NCI-H128 (cell line): ENCODE results near the gene KRTAP20-2.

Source experiments
- DNase-seq: peaks from one replicate; lab custom pipeline; 2025; ENCODE audit not compliant: unreplicated experiment; lab: John Stamatoyannopoulos, UW

The KRTAP20-2 gene

DNA sequence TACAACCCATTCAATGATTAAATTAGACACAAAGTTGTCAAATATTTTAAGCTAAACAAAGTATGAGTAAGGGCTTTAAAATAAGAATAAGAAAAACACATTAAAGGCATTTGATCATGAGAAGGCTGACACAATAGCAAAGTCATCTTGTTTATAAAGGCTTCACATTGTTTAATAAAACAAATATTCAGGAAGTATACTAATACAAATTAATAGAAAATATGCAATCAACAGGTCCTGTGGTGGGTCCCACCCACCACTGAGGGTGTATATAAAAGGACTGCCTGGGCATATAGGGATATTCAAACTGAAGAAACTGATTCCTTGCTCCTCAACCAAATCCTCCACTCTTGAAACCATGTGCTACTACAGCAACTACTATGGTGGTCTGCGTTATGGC lies at the start of gene KRTAP20-2:
Gene KRTAP20-2 (plus strand): TSS at position 301 of the 400 bp plus-strand sequence. CDS start 58 bp downstream, at position 359.
- DNase-seq, result no peak

DNA sequence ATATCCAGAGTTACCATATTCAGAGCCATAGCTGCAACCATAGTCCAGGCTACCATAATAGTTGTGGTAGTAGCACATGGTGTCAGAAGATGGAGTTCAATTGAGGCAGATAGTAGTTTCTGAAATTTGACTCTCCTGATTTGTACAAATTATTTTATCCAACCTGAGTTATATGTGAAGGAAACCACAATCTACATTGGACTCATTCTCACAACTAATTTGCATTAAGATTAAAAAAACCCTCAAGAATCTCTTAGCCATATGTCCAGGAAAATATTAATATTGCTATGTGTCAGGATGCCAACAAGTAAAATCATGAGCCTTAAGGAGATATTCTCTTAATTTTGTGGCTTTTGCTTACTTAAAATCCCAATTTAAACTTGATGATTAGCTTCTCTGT lies 44.7 kb upstream of the KRTAP20-2 start, which contains the start of gene KRTAP22-2:
Gene KRTAP22-2 (minus strand): TSS at position 101 of the 400 bp plus-strand sequence.
- no peak for DNase-seq

DNA sequence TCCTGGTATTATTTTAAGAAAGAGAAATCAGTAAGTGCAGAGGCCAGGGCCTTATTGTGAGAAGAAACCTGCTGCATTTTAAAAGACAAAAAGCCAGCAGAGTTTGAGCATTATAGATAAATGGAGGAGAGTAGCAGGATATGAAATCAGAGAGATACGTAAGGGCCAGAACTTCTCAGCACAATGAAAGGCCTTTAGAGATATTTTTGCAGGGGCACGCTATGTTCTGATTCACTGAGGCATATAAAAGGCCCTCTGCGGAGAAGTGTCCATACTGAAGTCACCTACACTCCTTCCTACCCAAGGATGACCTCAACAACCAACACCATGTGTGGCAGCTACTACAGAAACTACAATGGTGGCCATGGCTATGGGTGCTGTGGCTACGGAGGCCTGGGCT lies 42.9 kb upstream of the KRTAP20-2 start, which contains the start of gene KRTAP6-3:
Gene KRTAP6-3 (plus strand): TSS at position 301 of the 400 bp plus-strand sequence. CDS start 6 bp downstream, at position 307.
- DNase-seq, result no peak

DNA sequence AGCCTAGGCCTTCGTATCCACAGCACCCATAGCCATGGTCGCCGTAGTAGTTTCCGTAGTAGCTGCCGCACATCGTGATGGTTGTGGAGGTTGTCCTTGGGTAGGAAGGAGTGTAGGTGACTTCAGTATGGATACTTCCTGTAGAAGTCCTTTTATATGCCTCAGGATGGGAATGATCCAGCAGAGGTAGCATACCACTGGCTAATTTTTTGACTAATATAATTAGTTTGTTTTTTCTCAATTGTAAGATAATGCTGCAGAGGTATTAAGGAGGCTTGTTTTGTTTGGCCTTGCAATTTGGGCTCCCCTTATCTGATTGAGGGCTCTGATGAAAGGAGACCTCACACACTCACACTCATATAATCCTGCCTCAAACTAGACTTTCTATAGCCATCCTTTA lies 36.2 kb upstream of the KRTAP20-2 start, which contains the start of gene KRTAP6-2:
Gene KRTAP6-2 (minus strand): TSS at position 101 of the 400 bp plus-strand sequence. CDS start 28 bp downstream, at position 73.
- no peak for DNase-seq

DNA sequence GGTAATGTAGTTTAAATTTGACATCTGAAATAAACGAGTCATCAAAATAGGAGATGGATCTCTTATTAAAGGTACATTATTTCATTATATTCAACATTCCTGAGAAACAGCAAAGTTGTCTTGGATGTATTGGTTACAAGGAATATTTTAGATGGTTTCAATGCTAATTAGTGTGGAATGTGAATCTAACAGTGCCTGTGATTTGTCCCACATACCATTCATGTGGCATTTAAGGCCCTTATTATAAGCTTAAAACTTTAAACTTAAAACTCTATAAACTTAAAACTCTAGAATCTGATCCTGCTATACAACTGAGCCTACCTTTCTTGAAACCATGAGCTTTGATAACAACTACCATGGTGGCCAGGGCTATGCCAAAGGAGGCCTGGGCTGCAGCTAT lies 34.2 kb upstream of the KRTAP20-2 start, which contains the start of gene KRTAP22-1:
Gene KRTAP22-1 (plus strand): TSS at position 301 of the 400 bp plus-strand sequence.
- no peak for DNase-seq

DNA sequence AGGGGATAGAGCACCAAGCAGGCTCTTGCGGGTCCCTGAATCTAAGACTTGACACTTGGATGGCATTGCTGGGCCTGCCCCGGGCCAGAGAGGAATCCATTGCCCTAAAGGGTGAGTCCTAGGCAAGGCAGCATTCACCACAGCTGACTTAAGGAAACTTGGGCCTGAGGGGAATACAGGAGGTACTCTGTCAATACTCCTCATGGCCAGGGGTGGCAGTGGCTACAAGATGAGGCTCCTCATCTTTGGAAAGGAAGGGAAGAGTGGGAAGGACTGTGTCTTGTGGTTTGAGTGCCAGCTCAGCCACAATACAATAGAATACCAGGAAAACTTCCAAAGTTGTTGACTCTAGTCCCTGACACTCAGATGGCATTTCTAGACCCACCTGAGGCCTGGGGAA lies 29.0 kb upstream of the KRTAP20-2 start:
- DNase-seq, result no peak

DNA sequence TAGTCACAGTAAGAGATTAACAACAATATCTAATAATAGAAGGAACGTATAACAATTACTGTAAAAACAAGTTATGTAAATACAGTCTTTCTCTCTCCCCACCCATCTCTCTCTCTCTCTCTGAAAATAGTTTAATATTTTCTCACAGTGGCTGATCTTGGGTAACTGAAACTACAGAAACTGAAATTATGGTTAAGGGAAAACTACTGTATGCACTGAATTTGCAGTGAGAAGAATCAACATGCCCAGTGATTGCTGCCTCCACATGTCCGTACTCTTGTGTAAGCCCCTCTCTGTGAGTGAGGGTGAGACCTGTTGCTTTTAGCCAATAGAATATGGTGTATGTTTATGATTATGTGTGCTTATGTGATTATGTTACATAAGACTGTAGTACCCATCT lies 22.9 kb upstream of the KRTAP20-2 start:
- DNase-seq, result no peak

DNA sequence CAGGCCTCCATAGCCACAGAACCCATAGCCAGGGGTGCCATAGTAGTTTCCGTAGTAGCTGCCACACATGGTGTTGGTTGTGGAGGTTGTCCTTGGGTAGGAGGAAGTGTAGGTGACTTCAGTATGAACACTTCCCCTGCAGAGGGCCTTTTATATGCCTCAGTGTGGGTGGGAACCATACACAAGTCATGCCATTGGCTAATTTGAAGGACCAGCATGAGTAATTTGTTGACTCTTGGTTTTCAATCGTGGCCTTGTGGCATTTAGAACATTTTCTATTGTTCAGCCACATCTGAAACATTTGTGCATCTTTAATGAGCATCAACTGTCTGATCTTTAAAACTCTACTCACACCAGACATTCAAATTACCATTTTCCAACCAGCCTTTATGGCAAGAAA lies 21.2 kb upstream of the KRTAP20-2 start, which contains the start of gene KRTAP6-1:
Gene KRTAP6-1 (minus strand): TSS at position 95 of the 400 bp plus-strand sequence. CDS start 26 bp downstream, at position 69.
- no peak for DNase-seq

DNA sequence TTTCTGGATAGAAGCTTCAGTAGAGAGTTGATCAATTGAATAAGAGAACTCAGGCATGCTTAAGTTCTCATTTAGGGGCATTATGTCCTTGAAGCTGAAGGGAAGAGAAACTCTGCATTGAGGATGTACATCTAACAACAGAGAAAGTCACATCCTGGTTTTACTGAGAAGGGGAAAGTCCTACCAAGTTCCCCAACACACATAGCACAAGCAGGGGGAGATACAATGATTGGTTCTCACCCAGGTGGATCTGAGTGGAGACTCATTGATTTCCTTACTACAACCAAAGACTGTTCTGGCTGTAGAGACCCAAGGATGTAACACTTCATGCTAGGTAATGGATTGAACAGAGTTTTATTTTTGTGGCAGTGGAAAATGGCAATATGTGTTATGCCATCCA lies 19.8 kb upstream of the KRTAP20-2 start:
- no peak for DNase-seq

DNA sequence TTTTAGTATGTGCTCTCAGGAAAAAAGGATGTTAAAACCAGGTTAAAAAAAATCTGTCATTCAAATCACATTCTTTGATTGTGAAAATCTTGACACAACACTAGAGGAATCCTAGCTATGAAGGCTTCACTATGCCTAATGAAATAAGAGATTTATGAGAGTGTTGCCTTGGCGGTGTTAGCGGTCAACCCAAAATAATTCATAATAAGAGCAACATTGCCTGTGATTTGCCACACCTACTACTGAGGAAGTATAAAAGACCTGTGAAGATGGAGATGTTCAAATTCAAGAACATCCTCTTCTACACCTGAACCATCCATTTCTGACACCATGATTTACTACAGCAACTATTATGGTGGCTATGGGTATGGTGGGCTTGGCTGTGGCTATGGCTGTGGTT lies 18.9 kb upstream of the KRTAP20-2 start, which contains the start of gene KRTAP20-1:
Gene KRTAP20-1 (plus strand): TSS at position 301 of the 400 bp plus-strand sequence. CDS start 30 bp downstream, at position 331.
- no peak for DNase-seq

DNA sequence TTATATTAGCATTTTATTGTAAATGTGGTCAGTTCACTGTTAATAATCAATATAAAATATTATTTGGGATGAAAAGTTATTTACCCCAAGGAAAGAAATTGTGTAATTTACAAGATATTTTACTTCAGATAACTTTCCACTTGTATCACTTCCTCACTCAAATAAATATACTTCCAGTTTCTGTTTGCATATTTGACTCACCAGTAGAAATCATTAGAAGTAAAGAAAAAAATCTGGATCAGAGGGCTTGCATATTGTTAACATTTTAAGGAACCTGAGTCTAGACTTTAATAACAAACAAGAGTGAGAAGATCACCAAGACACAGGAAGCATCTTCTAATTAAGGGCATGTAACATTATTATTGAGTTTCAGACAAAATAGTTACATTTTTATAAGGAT lies 14.9 kb upstream of the KRTAP20-2 start:
- DNase-seq, result no peak

DNA sequence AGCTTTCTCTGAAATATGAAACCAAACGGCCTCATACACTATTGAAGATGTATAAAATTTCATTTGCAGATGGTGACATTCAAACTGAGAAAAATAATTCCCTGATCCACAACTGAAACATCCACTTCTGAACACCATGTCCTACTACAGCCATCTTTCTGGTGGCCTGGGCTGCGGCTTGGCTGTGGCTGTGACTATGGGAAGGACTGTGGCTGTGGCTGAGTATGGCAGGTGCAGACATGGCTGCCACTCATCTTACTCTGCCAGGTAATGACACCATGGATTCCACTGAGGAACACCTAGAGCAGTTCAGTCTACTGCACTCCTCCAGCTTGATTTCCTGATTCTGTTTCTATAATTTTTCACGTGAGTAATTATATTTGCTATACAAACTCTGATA lies 14.5 kb upstream of the KRTAP20-2 start, which contains the start of gene KRTAP20-4:
Gene KRTAP20-4 (plus strand): TSS at position 106 of the 400 bp plus-strand sequence.
- DNase-seq, result no peak

DNA sequence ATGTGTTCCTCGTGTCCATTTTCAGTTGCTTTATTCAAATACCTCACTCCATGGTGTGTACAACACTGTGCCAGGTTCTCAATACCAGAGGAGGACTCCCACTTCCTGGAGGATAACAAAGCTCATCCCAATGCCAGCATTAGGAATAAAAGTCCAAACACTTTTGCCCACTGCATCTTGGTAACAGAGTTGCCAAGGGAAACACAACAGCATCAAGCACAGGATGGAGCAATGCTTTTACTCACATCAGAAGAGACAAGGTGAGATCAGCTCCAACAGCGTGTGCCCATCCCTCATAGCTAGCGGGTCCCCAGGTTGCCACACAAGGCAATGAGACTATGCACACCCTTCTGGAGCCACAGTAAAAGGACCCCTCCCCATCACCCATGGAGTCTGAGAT lies 11.6 kb upstream of the KRTAP20-2 start:
- no peak for DNase-seq

DNA sequence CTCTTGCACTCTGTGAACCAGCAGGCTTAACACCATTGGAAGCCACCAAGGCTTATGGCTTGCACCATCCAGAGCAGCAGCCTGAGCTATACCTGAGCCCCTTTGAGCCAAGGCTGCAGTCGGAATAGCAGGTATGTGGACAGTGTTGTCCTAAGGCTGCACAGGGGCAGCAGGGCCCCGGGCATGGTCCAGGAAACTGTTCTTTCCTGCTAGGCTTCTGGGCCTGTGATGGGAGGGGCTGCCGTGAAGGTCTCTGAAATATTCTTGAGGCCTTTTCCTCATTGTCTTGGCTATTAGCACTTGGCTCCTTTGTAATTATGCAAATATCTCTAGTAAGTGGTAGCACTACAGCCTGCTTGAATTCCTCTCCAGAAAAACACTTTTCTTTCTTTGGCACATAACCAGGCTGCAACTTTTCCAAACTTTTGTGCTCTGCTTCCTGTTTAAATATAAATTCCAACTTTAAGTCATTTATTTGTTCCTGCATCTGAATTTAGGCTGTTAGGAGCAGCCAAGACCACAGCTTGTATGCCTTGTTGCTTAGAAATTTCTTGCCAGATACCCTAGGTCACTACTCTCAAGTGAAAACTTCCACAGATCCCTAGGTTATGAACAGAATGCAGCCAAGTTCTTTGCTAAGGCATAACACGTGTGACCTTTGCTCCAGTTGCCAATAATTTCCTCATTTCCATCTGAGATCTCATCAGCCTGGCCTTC lies 9.4 kb upstream of the KRTAP20-2 start:
- DNase-seq, result no peak

DNA sequence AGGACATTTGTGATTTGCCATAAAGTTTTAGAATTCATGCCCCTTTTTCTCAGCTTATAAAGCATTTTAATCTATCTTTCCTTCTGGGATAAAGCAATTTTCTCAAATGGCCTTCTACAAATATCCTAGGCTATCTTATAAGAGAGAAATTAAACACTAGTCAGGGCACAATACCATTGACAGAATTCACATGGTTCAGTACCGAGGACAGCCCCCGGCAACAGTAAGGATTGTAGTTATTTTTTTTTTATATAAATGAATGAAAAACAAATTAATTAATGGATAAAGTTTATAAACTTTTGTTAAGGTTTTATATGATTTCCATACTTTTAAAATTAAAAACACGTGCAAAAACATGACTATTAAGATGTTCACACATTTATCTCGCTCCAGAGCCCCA lies 6.9 kb upstream of the KRTAP20-2 start:
- no peak for DNase-seq

DNA sequence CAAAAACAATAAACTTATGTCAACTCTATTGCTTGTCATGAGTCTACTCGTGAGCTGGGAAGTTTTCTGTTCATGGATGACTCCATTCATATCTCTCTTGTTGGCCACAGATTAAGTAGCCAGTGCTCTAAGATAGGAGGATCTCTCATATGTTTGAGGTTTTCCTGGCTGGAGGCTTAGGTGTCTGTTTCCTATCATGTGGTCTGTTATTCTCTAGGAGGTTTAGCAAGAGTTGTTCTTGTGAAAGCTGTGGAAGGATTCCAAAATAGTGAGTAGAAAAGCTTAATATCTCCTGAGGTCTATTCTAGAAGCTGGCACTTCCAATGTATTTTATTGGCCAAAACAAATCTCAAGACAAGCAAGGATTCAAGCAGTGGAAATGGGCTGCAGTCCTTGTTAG lies 5.8 kb upstream of the KRTAP20-2 start:
- no peak for DNase-seq

DNA sequence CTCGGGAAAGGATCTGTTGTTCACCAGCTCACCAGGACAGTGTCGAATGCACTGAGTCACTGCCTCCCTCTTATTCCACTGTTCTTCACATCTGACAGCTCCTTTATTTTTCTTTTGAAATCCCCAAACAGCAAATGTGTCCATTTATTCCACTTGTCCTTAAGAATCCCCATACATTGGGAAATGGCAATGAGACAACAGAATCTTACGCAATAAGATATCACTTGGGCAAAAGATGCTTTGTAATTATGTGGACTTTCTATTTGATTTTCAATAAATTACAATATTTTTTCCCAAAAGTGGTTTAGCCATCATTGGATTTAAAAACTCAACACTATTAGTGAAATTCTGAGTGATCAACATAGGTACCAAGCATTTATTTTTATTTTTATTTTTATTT lies 3.7 kb downstream of the KRTAP20-2 start:
- no peak for DNase-seq

DNA sequence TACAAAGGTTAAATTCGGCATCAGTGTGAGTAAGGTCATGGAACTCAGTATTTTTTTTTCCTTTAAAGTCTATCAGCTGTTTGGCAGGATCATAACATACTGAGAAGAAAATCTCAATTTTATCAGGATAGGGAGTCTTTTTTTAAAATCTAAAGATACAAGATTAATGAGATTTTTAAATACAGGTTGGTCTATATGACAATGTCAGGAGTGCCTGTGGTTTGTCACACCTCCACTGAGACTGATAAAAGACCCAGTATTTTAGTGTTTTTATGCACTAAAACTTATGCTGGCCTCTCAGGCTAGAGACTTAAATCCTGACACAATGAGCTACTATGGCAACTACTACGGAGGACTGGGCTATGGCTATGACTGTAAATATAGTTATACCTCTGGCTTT lies 7.6 kb downstream of the KRTAP20-2 start, which contains the start of gene KRTAP20-3:
Gene KRTAP20-3 (plus strand): TSS at position 301 of the 400 bp plus-strand sequence.
- DNase-seq, result no peak

DNA sequence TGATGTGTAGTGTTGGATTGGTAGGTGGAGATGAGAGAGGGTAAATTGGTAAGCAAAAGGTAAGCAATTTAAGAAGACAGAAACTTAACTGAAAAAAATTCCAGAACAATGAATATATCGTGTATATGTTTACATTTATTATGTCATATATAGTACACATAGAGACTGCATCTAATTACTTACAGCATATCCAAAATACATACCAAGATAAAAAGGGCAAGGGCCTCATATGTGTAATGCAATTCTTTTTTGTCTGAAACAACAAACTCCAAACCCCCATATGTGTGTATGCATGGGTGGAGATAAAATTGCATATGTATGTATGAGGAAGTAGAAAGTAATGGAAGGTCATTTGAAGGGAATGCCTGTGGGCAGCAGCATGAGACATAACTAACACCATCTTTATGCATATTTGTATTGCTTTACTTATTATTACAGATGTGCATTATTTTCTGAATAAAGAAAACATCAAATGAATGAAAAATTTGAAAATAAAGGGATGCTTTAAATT lies 12.0 kb downstream of the KRTAP20-2 start:
- DNase-seq, result no peak

DNA sequence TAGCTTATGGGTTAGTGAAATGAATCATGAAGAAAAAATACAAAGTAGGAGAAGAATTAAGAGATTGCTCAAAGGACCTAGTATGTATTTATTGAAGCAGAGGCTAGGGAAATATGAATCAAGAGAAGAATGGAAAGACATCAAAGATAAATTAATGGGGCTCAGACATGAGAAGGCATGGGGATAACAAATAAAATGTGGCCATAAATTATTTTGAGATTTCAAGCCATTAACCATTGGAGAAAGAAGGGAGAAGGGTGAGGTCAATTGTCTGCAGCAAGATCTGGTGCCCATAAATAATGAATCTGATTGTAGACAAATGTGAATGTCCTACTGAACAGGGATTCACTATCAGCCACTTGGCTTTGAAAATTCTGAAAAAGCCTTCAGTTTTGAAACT lies 17.9 kb downstream of the KRTAP20-2 start:
- DNase-seq, result no peak

DNA sequence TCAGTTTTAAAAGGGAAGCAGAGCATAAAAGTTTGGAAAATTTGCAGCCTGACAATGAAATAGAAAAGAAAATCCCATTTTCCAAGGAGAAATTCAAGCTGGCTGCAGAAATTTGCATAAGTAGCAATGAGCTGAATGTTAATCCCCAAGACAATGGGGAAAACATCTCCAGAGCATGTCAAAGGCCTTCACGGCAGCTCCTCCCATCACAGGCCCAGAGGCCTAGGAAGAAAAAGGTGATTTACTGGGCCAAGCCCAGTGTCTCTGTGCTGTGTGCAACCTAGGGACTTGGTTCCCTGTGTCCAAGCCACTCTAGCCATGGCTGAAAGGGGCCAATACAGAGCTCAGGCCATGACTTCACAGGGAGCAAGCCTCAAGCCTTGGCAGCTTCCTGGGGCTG lies 33.8 kb downstream of the KRTAP20-2 start:
- DNase-seq, result no peak
